Measurements from ENCODE around the gene NEK4.
"Not testable (repeated sequence)": the region's sequence is repeated elsewhere in the genome, so short reads cannot be mapped to it uniquely, and the experiment has no call there.

Gene NEK4

GRCh38 chr3:52683611-52684010 is 87.1 kb downstream of the NEK4 start:
- Mint-ChIP-seq H3K4me1 (peaks cover 40% of the 10 kb centered on the region), H3K27ac (peak overlapping the region; percentile 49 to 100 (median 95)), H3K27me3 (ENCODE audit: low read depth) (no peaks in the 10 kb centered on the region), H3K36me3 (ENCODE audit: low read depth) (peaks cover 49% of the 10 kb centered on the region), H3K4me3 (peak overlapping the region; percentile 93), H3K9me3 (no peaks in the 10 kb centered on the region)
- no peak for TF ChIP-seq CTCF (IDR thresholded peaks at IDR 0.05; ENCODE audit: unreplicated experiment in 3 of 3)

- H3K36me3 Mint-ChIP-seq (ENCODE audit: low read depth), result peaks cover 48% of the 10 kb centered on the region
- H3K4me1 Mint-ChIP-seq, result peaks cover 35% of the 10 kb centered on the region
- TF ChIP-seq CTCF (IDR thresholded peaks at IDR 0.05; ENCODE audit: unreplicated experiment in 3 of 3), result no peak
- peak overlapping the region; percentile 50 to 87 (median 75) for H3K27ac Mint-ChIP-seq
- no peaks in the 10 kb centered on the region for H3K27me3 Mint-ChIP-seq (ENCODE audit: low read depth)
- H3K4me3 Mint-ChIP-seq, result peak overlapping the region; percentile 55 to 72 (median 70)
- no peaks in the 10 kb centered on the region for H3K9me3 Mint-ChIP-seq
Measured at GRCh38 chr3:52682016-52682415, 88.7 kb downstream of the NEK4 start.

- peak overlapping the region; percentile 55 to 72 (median 70) for H3K4me3 Mint-ChIP-seq
- TF ChIP-seq CTCF (IDR thresholded peaks at IDR 0.05; ENCODE audit: unreplicated experiment in 3 of 3), result no peak
- no peaks in the 10 kb centered on the region for H3K9me3 Mint-ChIP-seq
- H3K27ac Mint-ChIP-seq, result peak overlapping the region; percentile 50 to 87 (median 75)
- H3K27me3 Mint-ChIP-seq (ENCODE audit: low read depth), result no peaks in the 10 kb centered on the region
- peaks cover 32% of the 10 kb centered on the region for H3K4me1 Mint-ChIP-seq
- H3K36me3 Mint-ChIP-seq (ENCODE audit: low read depth), result peaks cover 49% of the 10 kb centered on the region
Measured at GRCh38 chr3:52681596-52681995, 89.1 kb downstream of the NEK4 start.

- Mint-ChIP-seq H3K4me1 (peaks cover 27% of the 10 kb centered on the region), H3K27ac (peak overlapping the region in 1 of 3 experiments; percentile 30), H3K36me3 (ENCODE audit: low read depth) (peaks cover 56% of the 10 kb centered on the region), H3K9me3 (no peaks in the 10 kb centered on the region), H3K4me3 (no peak overlapping the region), H3K27me3 (ENCODE audit: low read depth) (no peaks in the 10 kb centered on the region)
- no peak for TF ChIP-seq CTCF (IDR thresholded peaks at IDR 0.05; ENCODE audit: unreplicated experiment in 3 of 3)
Measured at GRCh38 chr3:52679811-52680210, 90.9 kb downstream of the NEK4 start.

GRCh38 chr3:52679199-52679538 is 91.6 kb downstream of the NEK4 start:
- H3K9me3 Mint-ChIP-seq, result no peaks in the 10 kb centered on the region
- H3K4me1 Mint-ChIP-seq, result peaks cover 21% of the 10 kb centered on the region
- no peak for TF ChIP-seq CTCF (IDR thresholded peaks at IDR 0.05; ENCODE audit: unreplicated experiment in 3 of 3)
- no peaks in the 10 kb centered on the region for H3K27me3 Mint-ChIP-seq (ENCODE audit: low read depth)
- H3K36me3 Mint-ChIP-seq (ENCODE audit: low read depth), result peaks cover 58% of the 10 kb centered on the region
- H3K4me3 Mint-ChIP-seq, result no peak overlapping the region
- H3K27ac Mint-ChIP-seq, result no peak overlapping the region

- peaks cover 19% of the 10 kb centered on the region for H3K4me1 Mint-ChIP-seq
Measured at GRCh38 chr3:52678265-52679198, 92.2 kb downstream of the NEK4 start.

GRCh38 chr3:52676201-52676600 is 94.5 kb downstream of the NEK4 start:
- not testable (repeated sequence) for H3K4me1 Mint-ChIP-seq; H3K4me3 Mint-ChIP-seq; H3K9me3 Mint-ChIP-seq; H3K27me3 Mint-ChIP-seq (ENCODE audit: low read depth)
- peak overlapping the region in 1 of 3 experiments; percentile 23 for H3K27ac Mint-ChIP-seq
- peaks cover 71% of the 10 kb centered on the region for H3K36me3 Mint-ChIP-seq (ENCODE audit: low read depth)

More at GRCh38 chr3:52678265-52679198, 92.2 kb downstream of the NEK4 start:
- no peaks in the 10 kb centered on the region for H3K27me3 Mint-ChIP-seq (ENCODE audit: low read depth)
- H3K4me3 Mint-ChIP-seq, result no peak overlapping the region
- H3K36me3 Mint-ChIP-seq (ENCODE audit: low read depth), result peaks cover 58% of the 10 kb centered on the region
- no peak for TF ChIP-seq CTCF (IDR thresholded peaks at IDR 0.05; ENCODE audit: unreplicated experiment in 3 of 3)
- no peak overlapping the region for H3K27ac Mint-ChIP-seq
- H3K9me3 Mint-ChIP-seq, result no peaks in the 10 kb centered on the region

All from nephron (organoid).